Measurements from ENCODE around the gene HDAC8. TPM values are rescaled to one million over a fixed set of nuclear protein-coding genes. Genes with fewer than 3 reads are reported as not detected.

Gene HDAC8
- total RNA-seq, 3 donors from 2014 or later = 15.9 to 19.6 (median 18.1) TPM

DNA sequence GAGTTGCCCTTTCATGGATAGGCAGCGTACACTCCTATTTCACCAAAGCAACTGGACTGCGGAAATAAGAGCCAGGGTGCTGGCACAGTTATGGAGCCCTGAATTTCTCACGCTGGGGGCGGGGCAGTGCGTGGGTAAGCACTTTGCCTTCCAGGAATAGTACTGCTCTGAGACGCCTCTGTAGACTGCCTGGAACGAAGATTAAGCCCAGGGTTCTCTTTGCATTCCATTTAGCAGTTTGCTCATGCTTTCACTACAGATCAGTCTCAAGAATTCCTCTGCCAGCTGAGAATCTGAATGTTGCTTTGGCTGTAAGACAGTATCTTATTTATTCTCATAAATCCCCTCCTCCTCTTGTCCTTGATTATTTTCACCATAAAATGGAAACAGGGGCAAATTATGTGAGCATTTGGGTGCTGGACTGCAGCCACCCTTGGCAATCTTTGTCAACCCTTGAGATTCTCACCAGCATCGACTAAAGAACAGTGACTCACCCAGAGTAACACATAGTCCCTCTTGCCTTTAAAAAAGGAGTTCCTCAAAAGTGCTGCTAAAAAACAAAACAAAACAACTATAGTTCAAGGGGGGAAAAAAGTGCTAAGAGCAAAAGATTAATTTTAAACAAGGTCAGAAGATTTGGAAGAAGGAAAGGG is 178.0 kb downstream of the HDAC8 start:
- H3K4me3 Mint-ChIP-seq = no peak overlapping the region
- H3K4me1 Mint-ChIP-seq (ENCODE audit: low read depth) = no peaks in the 10 kb centered on the region
- DNase-seq (no peak), ATAC-seq (no peak)
- peaks cover 2% of the 10 kb centered on the region for H3K36me3 Mint-ChIP-seq (ENCODE audit: insufficient read depth)
- no peaks in the 10 kb centered on the region for H3K9me3 Mint-ChIP-seq
- no peaks in the 10 kb centered on the region for H3K27me3 Mint-ChIP-seq (ENCODE audit: low read depth)

DNA sequence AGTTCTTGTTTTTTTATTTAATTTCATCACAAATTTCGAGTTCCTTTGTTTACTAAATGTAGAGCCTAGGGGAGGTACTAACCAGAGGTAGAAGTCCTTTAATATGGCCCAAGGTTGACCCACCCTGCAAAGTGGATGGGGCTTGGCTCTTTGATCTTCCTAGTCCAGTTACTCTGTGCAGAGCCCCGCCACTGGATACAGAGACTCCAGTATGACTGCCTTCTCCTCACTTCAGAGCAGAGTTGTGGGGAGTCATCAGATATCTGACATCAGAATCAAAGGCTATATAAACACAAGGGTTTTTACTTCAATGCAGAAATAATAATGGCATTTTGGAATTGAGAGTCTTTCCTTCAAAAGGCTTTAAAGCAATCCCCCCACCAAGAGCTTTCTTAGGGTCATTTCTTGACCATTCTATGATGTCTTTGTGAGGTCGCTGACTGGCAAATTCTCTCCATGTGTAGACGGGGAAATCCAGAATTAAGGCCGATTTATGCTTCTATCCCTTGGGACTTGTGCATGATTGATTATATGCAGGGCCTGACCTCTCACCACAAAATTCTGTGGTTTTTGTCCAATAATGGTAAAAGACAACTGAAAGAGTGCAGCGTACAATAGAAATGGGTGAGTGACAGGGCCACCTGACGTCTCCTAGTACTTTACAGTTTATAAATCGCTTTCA is 178.7 kb downstream of the HDAC8 start:
- ATAC-seq (no peak), DNase-seq (no peak)
- H3K36me3 Mint-ChIP-seq (ENCODE audit: insufficient read depth) = peaks cover 2% of the 10 kb centered on the region
- no peaks in the 10 kb centered on the region for H3K9me3 Mint-ChIP-seq
- H3K4me1 Mint-ChIP-seq (ENCODE audit: low read depth) = no peaks in the 10 kb centered on the region
- H3K4me3 Mint-ChIP-seq = no peak overlapping the region
- no peaks in the 10 kb centered on the region for H3K27me3 Mint-ChIP-seq (ENCODE audit: low read depth)

- Mint-ChIP-seq H3K4me3 (no peak overlapping the region), H3K27me3 (ENCODE audit: low read depth) (no peaks in the 10 kb centered on the region), H3K36me3 (ENCODE audit: insufficient read depth) (peaks cover 2% of the 10 kb centered on the region), H3K4me1 (ENCODE audit: low read depth) (no peaks in the 10 kb centered on the region), H3K9me3 (no peaks in the 10 kb centered on the region)
- ATAC-seq (no peak), DNase-seq (no peak)
These were observed 179.5 kb downstream of the HDAC8 start for GRCh38 chrX:72392816-72393800.

- H3K27me3 Mint-ChIP-seq (ENCODE audit: low read depth) = no peaks in the 10 kb centered on the region
- no peak for ATAC-seq
- H3K4me1 Mint-ChIP-seq (ENCODE audit: low read depth) = no peaks in the 10 kb centered on the region
- no peak overlapping the region for H3K4me3 Mint-ChIP-seq
- no peak for DNase-seq
- no peaks in the 10 kb centered on the region for H3K9me3 Mint-ChIP-seq
- no peaks in the 10 kb centered on the region for H3K36me3 Mint-ChIP-seq (ENCODE audit: insufficient read depth)
These were observed 180.6 kb downstream of the HDAC8 start for GRCh38 chrX:72392042-72392441.

DNA sequence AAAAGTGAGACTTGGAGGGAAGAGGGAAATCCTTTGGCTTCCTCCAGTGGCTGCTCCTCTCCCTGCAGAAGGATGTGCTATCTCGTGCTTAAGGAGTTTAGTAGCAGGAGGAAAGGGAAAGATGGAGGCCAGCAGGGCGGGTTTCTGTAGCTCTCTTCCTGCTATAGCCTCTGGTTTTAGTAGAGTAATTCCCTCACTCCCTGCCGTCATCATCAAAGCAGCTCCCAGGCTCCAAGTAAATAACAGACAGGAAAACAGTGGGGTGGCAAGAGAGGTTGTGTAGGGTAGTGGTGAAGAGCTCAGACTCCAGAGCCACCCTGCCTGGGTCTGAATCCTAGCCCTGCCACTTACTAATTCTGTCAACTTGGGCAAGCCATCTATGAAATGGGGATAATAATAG is 185.4 kb downstream of the HDAC8 start:
- H3K9me3 Mint-ChIP-seq = no peaks in the 10 kb centered on the region
- peaks cover 5% of the 10 kb centered on the region for H3K36me3 Mint-ChIP-seq (ENCODE audit: insufficient read depth)
- H3K27me3 Mint-ChIP-seq (ENCODE audit: low read depth) = no peaks in the 10 kb centered on the region
- H3K4me1 Mint-ChIP-seq (ENCODE audit: low read depth) = no peaks in the 10 kb centered on the region
- DNase-seq (no peak), ATAC-seq (no peak)
- no peak overlapping the region for H3K4me3 Mint-ChIP-seq

DNA sequence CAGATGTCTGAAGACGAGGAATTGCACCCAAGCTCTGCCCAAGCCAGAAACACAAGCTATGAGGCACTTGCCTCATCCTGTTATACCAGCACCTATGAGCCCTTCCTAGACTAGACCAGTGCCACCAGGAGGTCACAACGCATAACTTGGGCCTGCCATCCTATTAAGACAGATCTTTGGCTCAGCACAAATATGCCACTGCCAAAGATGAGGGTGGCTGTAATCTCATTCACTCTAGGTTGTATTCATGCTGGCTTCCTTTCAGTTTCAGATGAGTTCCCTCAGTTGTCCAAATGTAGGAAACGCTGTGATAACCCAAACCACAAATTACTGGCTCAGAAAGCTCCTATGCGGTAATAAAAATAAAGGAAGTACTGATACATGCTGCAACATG is 190.4 kb downstream of the HDAC8 start:
- Mint-ChIP-seq H3K4me1 (ENCODE audit: low read depth) (no peaks in the 10 kb centered on the region), H3K27me3 (ENCODE audit: low read depth) (no peaks in the 10 kb centered on the region), H3K36me3 (ENCODE audit: insufficient read depth) (peaks cover 5% of the 10 kb centered on the region), H3K9me3 (no peaks in the 10 kb centered on the region), H3K4me3 (no peak overlapping the region)
- no peak for DNase-seq
- no peak for ATAC-seq

GRCh38 chrX:72381439-72382201 is 191.0 kb downstream of the HDAC8 start:
- Mint-ChIP-seq H3K4me3 (no peak overlapping the region), H3K36me3 (ENCODE audit: insufficient read depth) (peaks cover 5% of the 10 kb centered on the region), H3K4me1 (ENCODE audit: low read depth) (no peaks in the 10 kb centered on the region)

DNA sequence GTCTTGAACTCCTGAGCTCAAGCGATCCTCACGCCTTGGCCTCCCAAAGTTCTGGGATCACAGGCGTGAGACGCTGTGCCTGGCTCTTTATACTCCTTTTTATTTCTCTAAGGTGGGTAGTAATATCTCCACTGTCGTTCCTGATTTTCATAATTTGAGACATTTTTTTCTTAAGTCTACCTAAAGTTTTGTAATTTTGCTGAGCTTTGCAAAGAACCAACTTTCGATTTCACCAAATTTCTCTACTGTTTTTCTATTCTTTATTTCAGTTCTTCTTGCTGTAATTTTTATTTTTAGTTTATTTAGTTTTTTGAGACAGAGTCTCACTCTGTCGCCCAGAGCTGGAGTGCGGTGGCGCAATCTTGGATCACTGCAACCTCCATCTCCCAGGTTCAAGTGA is 196.5 kb downstream of the HDAC8 start:
- Mint-ChIP-seq H3K36me3 (ENCODE audit: insufficient read depth) (no peaks in the 10 kb centered on the region), H3K9me3 (no peaks in the 10 kb centered on the region), H3K4me1 (ENCODE audit: low read depth) (no peaks in the 10 kb centered on the region), H3K27me3 (ENCODE audit: low read depth) (no peaks in the 10 kb centered on the region), H3K4me3 (no peak overlapping the region)
- DNase-seq (no peak), ATAC-seq (no peak)

More at GRCh38 chrX:72381439-72382201, 191.0 kb downstream of the HDAC8 start:
- Mint-ChIP-seq H3K27me3 (ENCODE audit: low read depth) (no peaks in the 10 kb centered on the region), H3K9me3 (no peaks in the 10 kb centered on the region)
- no peak for DNase-seq
- ATAC-seq = no peak

DNA sequence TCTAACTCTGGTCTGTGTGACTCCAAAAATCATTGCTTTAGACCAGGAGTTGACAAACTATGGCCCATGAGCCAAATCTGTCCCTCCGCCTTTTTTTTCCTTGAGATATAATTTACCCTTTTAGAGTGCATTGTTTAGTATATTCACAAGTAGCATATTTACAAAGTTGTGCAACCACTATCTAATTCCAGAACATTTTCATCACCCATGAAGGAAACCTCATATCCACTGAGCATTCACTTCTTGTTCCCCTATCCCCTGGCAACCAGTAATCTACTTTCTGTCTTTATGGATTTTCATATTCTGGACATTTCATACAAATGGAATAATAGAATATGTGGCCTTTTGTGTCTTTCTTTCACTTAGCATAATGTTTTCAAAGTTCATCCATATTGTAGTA is 199.5 kb downstream of the HDAC8 start:
- Mint-ChIP-seq H3K36me3 (ENCODE audit: insufficient read depth) (peaks cover 4% of the 10 kb centered on the region), H3K4me3 (no peak overlapping the region), H3K4me1 (ENCODE audit: low read depth) (no peaks in the 10 kb centered on the region), H3K27me3 (ENCODE audit: low read depth) (no peaks in the 10 kb centered on the region), H3K9me3 (no peaks in the 10 kb centered on the region)
- ATAC-seq (no peak), DNase-seq (no peak)

GRCh38 chrX:72372735-72373134 is 199.9 kb downstream of the HDAC8 start:
- ATAC-seq = no peak
- no peaks in the 10 kb centered on the region for H3K9me3 Mint-ChIP-seq
- no peak overlapping the region for H3K4me3 Mint-ChIP-seq
- no peak for DNase-seq
- H3K27me3 Mint-ChIP-seq (ENCODE audit: low read depth) = no peaks in the 10 kb centered on the region
- H3K4me1 Mint-ChIP-seq (ENCODE audit: low read depth) = no peaks in the 10 kb centered on the region
- H3K36me3 Mint-ChIP-seq (ENCODE audit: insufficient read depth) = peaks cover 4% of the 10 kb centered on the region

- Mint-ChIP-seq H3K36me3 (ENCODE audit: insufficient read depth) (peaks cover 4% of the 10 kb centered on the region), H3K4me1 (ENCODE audit: low read depth) (no peaks in the 10 kb centered on the region), H3K9me3 (no peaks in the 10 kb centered on the region), H3K27me3 (ENCODE audit: low read depth) (no peaks in the 10 kb centered on the region), H3K4me3 (no peak overlapping the region)
- no peak for ATAC-seq
- no peak for DNase-seq
These were observed 201.2 kb downstream of the HDAC8 start for GRCh38 chrX:72371405-72371804.

DNA sequence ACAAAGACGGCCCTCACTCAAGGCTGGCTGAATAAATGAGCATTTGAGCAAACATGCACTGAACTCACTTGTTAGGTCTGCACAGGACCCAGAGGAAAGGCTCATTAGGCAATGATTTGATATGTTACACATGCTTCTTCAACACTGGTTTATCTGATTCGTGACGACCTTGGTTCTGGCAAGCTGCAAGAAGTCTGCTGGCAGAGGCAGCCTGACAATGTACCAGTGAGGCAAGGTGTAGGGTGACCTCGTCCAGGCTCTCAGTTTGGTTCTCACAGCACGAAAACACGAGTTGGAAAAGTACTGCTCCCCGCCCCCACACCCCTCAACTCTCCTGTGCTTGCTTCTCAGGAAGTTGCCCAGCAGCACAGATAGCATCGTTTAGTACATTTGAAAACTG is 203.8 kb downstream of the HDAC8 start:
- H3K9me3 Mint-ChIP-seq = no peaks in the 10 kb centered on the region
- H3K36me3 Mint-ChIP-seq (ENCODE audit: insufficient read depth) = peaks cover 9% of the 10 kb centered on the region
- no peaks in the 10 kb centered on the region for H3K27me3 Mint-ChIP-seq (ENCODE audit: low read depth)
- H3K4me1 Mint-ChIP-seq (ENCODE audit: low read depth) = no peaks in the 10 kb centered on the region
- ATAC-seq (no peak), DNase-seq (no peak)
- no peak overlapping the region for H3K4me3 Mint-ChIP-seq

GRCh38 chrX:72367516-72367915 is 205.1 kb downstream of the HDAC8 start:
- DNase-seq (no peak), ATAC-seq (no peak)
- H3K36me3 Mint-ChIP-seq (ENCODE audit: insufficient read depth) = peaks cover 9% of the 10 kb centered on the region
- no peak overlapping the region for H3K4me3 Mint-ChIP-seq
- no peaks in the 10 kb centered on the region for H3K27me3 Mint-ChIP-seq (ENCODE audit: low read depth)
- no peaks in the 10 kb centered on the region for H3K4me1 Mint-ChIP-seq (ENCODE audit: low read depth)
- H3K9me3 Mint-ChIP-seq = no peaks in the 10 kb centered on the region
